Gastrocnemius medialis (tissue), 4 donors: ENCODE measurements around the gene RALGAPA2.

Source experiments
- CTCF ChIP-seq, 5 experiments: fragments of 450-650 bp in 3 of 5; fragments of 200-600 bp in 2 of 5; sonication (generic) in 2 of 5; IDR thresholded peaks in 4 of 5; conservative IDR thresholded peaks in 1 of 5; 1 replicate in 4 of 5; 2 replicates in 1 of 5; pipeline ENCODE4 v1.5.1; 2016 to 2019; ENCODE audit warnings: antibody characterized with exemption in 5 of 5, mild to moderate bottlenecking in 3 of 5, moderate library complexity in 3 of 5
- POLR2A ChIP-seq, 2 donors: fragments of 450-650 bp; IDR thresholded peaks; one replicate each; pipeline ENCODE4 v1.6.1; 2017; ENCODE audit warnings: antibody characterized with exemption in 2 of 2, mild to moderate bottlenecking in 2 of 2, moderate library complexity in 2 of 2

DNA sequence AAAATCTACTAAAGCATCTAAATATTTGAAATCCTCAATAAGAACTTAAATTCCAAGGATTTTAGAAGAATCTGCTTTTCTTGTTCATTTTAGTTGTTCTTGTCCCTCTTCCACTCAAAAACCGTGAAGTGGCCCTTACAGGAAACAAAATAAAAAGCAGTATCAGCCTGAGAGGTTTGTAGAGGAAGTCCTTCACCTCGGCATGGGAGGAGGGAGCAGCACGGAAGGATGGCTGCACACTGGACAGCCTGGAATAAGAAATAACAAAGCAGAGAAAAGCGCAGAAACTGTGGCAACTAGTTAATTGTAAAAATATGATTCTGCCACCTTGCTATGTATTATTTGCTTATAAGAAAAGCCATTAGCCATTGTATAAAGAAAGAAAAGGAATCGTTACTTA, 46.1 kb downstream of the RALGAPA2 start:
- TF ChIP-seq POLR2A (IDR thresholded peaks at IDR 0.05) (no peak), CTCF (IDR thresholded peaks at IDR 0.05 in 4 of 5, conservative IDR thresholded peaks at IDR 0.05 in 1 of 5) (no peak)
